ENCODE measurements around the gene TXN2.
"Not testable (repeated sequence)": the region's sequence is repeated elsewhere in the genome, so short reads cannot be mapped to it uniquely, and the experiment has no call there.

Gene TXN2

GRCh38 chr22:36481393-36482168 is at the start of gene TXN2:
Gene TXN2, minus strand, starts transcription at chr22:36481640. Its CDS starts 803 bp downstream, at chr22:36480837.
- DNase-seq (ENCODE audit: low spot score) = peak; percentile 98

GRCh38 chr22:36528795-36529751 is 47.6 kb upstream of the TXN2 start, which contains the start of gene EIF3D:
Gene EIF3D, minus strand, starts transcription at chr22:36529166. Its CDS starts 3,045 bp downstream, at chr22:36526121.
- DNase-seq (ENCODE audit: low spot score) = peak; percentile 97

GRCh38 chr22:36528341-36528740 is 46.9 kb upstream of the TXN2 start:
- no peak for DNase-seq (ENCODE audit: low spot score)

- no peak for DNase-seq (ENCODE audit: low spot score)
Observed at GRCh38 chr22:36522662-36523061, 41.2 kb upstream of the TXN2 start.

- DNase-seq (ENCODE audit: low spot score) = no peak
Observed at GRCh38 chr22:36520423-36520822, 39.0 kb upstream of the TXN2 start.

- DNase-seq (ENCODE audit: low spot score) = not testable (repeated sequence)
Observed at GRCh38 chr22:36519906-36520305, 38.5 kb upstream of the TXN2 start.

GRCh38 chr22:36514766-36515165 is 33.3 kb upstream of the TXN2 start:
- no peak for DNase-seq (ENCODE audit: low spot score)

- no peak for DNase-seq (ENCODE audit: low spot score)
Observed at GRCh38 chr22:36512991-36513390, 31.6 kb upstream of the TXN2 start.

- no peak for DNase-seq (ENCODE audit: low spot score)
Observed at GRCh38 chr22:36512333-36512732, 30.9 kb upstream of the TXN2 start.

GRCh38 chr22:36510966-36511881 is 29.8 kb upstream of the TXN2 start:
- DNase-seq (ENCODE audit: low spot score) = peak; percentile 65

- no peak for DNase-seq (ENCODE audit: low spot score)
Observed at GRCh38 chr22:36510384-36510783, 28.9 kb upstream of the TXN2 start.

GRCh38 chr22:36507518-36508010 is 26.1 kb upstream of the TXN2 start:
- no peak for DNase-seq (ENCODE audit: low spot score)

- DNase-seq (ENCODE audit: low spot score) = peak; percentile 97
Observed at GRCh38 chr22:36506637-36507517, 25.4 kb upstream of the TXN2 start, which contains the start of gene FOXRED2. Gene FOXRED2, minus strand, starts transcription at chr22:36507040. Its CDS starts 618 bp downstream, at chr22:36506422.

- DNase-seq (ENCODE audit: low spot score) = no peak
Observed at GRCh38 chr22:36505998-36506635, 24.7 kb upstream of the TXN2 start.

GRCh38 chr22:36497910-36498665 is 16.6 kb upstream of the TXN2 start:
- no peak for DNase-seq (ENCODE audit: low spot score)

- no peak for DNase-seq (ENCODE audit: low spot score)
Observed at GRCh38 chr22:36493690-36494110, 12.3 kb upstream of the TXN2 start.

GRCh38 chr22:36492109-36492508 is 10.7 kb upstream of the TXN2 start:
- DNase-seq (ENCODE audit: low spot score) = no peak

GRCh38 chr22:36491155-36491554 is 9.7 kb upstream of the TXN2 start:
- no peak for DNase-seq (ENCODE audit: low spot score)
